HEK293 (cell line): ENCODE measurements around the gene ZNF513.

ENCODE experiments used
- CTCF ChIA-PET: fragments of 350-600 bp; formaldehyde crosslinking; extraction: SDS; loops from one replicate; lab custom pipeline; 2021; ENCODE audit warnings: antibody characterized with exemption; lab: Yijun Ruan, JAX
- POLR2A ChIA-PET: fragments of 300-600 bp; formaldehyde crosslinking; extraction: SDS; loops from one replicate; lab custom pipeline; 2020; ENCODE audit warnings: antibody characterized with exemption, inconsistent platforms; lab: Yijun Ruan, JAX
- H3K27ac ChIP-seq: fragments of 200-500 bp; sonication (Bioruptor generic); 2 replicates; pipeline ENCODE4 v1.5.1; 2014; ENCODE audit warnings: low read depth, low read length, control low read depth, inconsistent platforms; ENCODE audit errors: extremely low read depth
- H3K36me3 ChIP-seq, 2 experiments: fragments of 200-500 bp in 1 of 2; sonication (Bioruptor generic) in 1 of 2; 1 replicate in 1 of 2; 2 replicates in 1 of 2; pipeline ENCODE4 v1.5.1; 2014 to 2017; ENCODE audit warnings: inconsistent platforms in 2 of 2, low read length in 2 of 2; ENCODE audit not compliant: control insufficient read depth in 2 of 2, insufficient read depth in 1 of 2
- H3K4me1 ChIP-seq: fragments of 200-500 bp; sonication (Bioruptor generic); 2 replicates; pipeline ENCODE4 v1.5.1; 2014; ENCODE audit warnings: mild to moderate bottlenecking, low read length, inconsistent platforms; ENCODE audit not compliant: control insufficient read depth, insufficient read depth
- H3K4me3 ChIP-seq: 2 replicates; pipeline ENCODE4 v1.5.1; 2011; ENCODE audit warnings: low read depth, mild to moderate bottlenecking, control low read depth, low read length, moderate library complexity
- H3K9me3 ChIP-seq: fragments of 200-500 bp; sonication (Bioruptor generic); 2 replicates; pipeline ENCODE4 v1.5.1; 2014; ENCODE audit warnings: low read depth, low read length, inconsistent platforms; ENCODE audit not compliant: control insufficient read depth, insufficient read depth
- MYNN ChIP-seq: fragments of 450-650 bp; formaldehyde crosslinking; IDR thresholded peaks from 2 replicates; pipeline ENCODE4 v1.5.1; 2016; ENCODE audit warnings: missing biosample characterization, missing genetic modification characterization, borderline replicate concordance
- ZFP69B ChIP-seq: fragments of 450-650 bp; formaldehyde crosslinking; IDR thresholded peaks from 2 replicates; pipeline ENCODE4 v1.5.1; 2016; ENCODE audit warnings: missing biosample characterization, missing genetic modification characterization
- ZNF114 ChIP-seq: fragments of 450-650 bp; formaldehyde crosslinking; IDR thresholded peaks from 2 replicates; pipeline ENCODE4 v1.5.0; 2017; ENCODE audit warnings: missing biosample characterization, missing genetic modification characterization
- ZNF175 ChIP-seq: fragments of 450-650 bp; formaldehyde crosslinking; IDR thresholded peaks from 2 replicates; pipeline ENCODE4 v1.5.1; 2016; ENCODE audit warnings: missing biosample characterization, missing genetic modification characterization
- ZNF292 ChIP-seq: fragments of 450-650 bp; formaldehyde crosslinking; IDR thresholded peaks from 2 replicates; pipeline ENCODE4 v1.5.1; 2016; ENCODE audit warnings: low read depth, missing biosample characterization, missing genetic modification characterization, borderline replicate concordance
- ZNF311 ChIP-seq: fragments of 450-650 bp; formaldehyde crosslinking; IDR thresholded peaks from 2 replicates; pipeline ENCODE4 v1.5.1; 2017; ENCODE audit warnings: missing biosample characterization, missing genetic modification characterization, borderline replicate concordance
- ZNF391 ChIP-seq: fragments of 450-650 bp; formaldehyde crosslinking; IDR thresholded peaks from 2 replicates; pipeline ENCODE4 v1.5.1; 2016; ENCODE audit warnings: low read depth, missing biosample characterization, missing genetic modification characterization, borderline replicate concordance
- ZNF416 ChIP-seq: fragments of 450-650 bp; formaldehyde crosslinking; IDR thresholded peaks from 2 replicates; pipeline ENCODE4 v1.5.1; 2016; ENCODE audit warnings: missing biosample characterization, missing genetic modification characterization
- ZNF544 ChIP-seq: fragments of 450-650 bp; formaldehyde crosslinking; IDR thresholded peaks from 2 replicates; pipeline ENCODE4 v1.5.0; 2017; ENCODE audit warnings: missing biosample characterization, missing genetic modification characterization
- ZNF654 ChIP-seq: fragments of 450-650 bp; formaldehyde crosslinking; IDR thresholded peaks from 2 replicates; pipeline ENCODE4 v1.5.1; 2016; ENCODE audit warnings: low read depth, missing biosample characterization, missing genetic modification characterization
- ZNF747 ChIP-seq: fragments of 450-650 bp; formaldehyde crosslinking; IDR thresholded peaks from 2 replicates; pipeline ENCODE4 v1.5.1; 2016; ENCODE audit warnings: missing biosample characterization, missing genetic modification characterization
- ZNF768 ChIP-seq: fragments of 450-650 bp; formaldehyde crosslinking; IDR thresholded peaks from 2 replicates; pipeline ENCODE4 v1.5.1; 2018; ENCODE audit warnings: missing biosample characterization, mild to moderate bottlenecking, missing genetic modification characterization
- ZNF837 ChIP-seq: fragments of 450-650 bp; formaldehyde crosslinking; IDR thresholded peaks from 2 replicates; pipeline ENCODE4 v1.5.1; 2016; ENCODE audit warnings: missing biosample characterization, missing genetic modification characterization
- ZNF843 ChIP-seq: fragments of 450-650 bp; formaldehyde crosslinking; IDR thresholded peaks from 2 replicates; pipeline ENCODE4 v1.5.1; 2016; ENCODE audit warnings: missing biosample characterization, missing genetic modification characterization
- ZXDB ChIP-seq: fragments of 450-650 bp; formaldehyde crosslinking; IDR thresholded peaks from 2 replicates; pipeline ENCODE4 v1.5.1; 2016; ENCODE audit warnings: missing biosample characterization, missing genetic modification characterization
- TF ChIP-seq, protein P1 (sequence below): fragments of 450-650 bp; formaldehyde crosslinking; IDR thresholded peaks from 2 replicates; pipeline ENCODE4 v1.5.1; 2017; ENCODE audit warnings: missing biosample characterization, missing genetic modification characterization
- TF ChIP-seq, protein P2 (sequence below): fragments of 450-650 bp; formaldehyde crosslinking; IDR thresholded peaks from 2 replicates; pipeline ENCODE4 v1.5.1; 2016; ENCODE audit warnings: missing biosample characterization, missing genetic modification characterization
- TF ChIP-seq, protein P3 (sequence below): fragments of 450-650 bp; formaldehyde crosslinking; IDR thresholded peaks from 2 replicates; pipeline ENCODE4 v1.5.1; 2016; ENCODE audit warnings: missing biosample characterization, missing genetic modification characterization

Gene ZNF513

DNA sequence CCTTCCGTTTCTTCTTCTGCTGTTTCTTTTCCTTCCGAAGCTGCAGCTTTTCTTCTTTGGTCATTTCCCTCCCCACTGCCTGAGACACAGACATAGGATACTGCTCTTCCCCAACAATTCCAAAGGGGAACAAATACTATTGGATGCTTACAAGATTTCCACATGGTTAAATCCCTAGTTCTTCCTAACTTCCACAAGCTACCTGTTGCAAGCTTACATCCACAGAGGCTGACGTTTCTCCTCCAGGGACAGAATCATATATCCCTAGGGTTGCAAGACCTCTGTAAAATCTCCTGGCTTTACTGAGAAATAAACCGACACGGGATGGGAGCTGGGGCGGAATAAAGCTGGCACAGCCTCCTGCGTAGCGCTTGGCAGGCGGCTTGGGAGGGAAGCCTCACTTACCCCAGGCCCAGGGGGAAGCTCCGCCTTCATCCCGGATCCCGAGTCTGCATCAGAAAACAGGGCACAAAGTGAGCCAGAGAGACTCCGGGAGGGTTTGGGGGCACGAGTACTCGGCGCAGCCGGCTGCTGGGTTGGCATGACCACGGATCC, 11.0 kb downstream of the ZNF513 start (continued):
- no peak for TF ChIP-seq ZNF292 (tag by site-specific recombination)

DNA sequence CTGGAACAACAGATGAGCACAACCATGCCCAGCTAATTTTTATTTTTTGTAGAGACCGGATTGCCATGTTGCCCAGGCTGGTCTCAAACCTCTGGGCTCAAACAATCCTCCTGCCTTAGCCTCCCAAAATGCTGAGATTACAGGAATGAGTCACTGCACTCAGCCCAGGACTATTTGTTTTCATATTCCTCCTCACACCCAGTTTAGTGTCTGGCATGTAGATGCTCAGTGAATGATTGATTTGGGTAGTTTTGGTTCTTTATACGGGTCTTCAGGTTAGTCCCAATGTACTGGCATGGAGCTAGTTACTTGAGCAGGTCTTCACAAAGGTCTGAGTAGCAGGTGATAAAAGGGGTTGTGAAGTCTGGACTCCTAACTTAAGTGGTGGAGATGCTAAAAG, 16.6 kb downstream of the ZNF513 start:
- Histone ChIP-seq H3K4me1 (no peaks in the 10 kb centered on the region), H3K36me3 (peaks cover 29 to 59% of the 10 kb centered on the region in 2 experiments), H3K9me3 (no peaks in the 10 kb centered on the region), H3K4me3 (no peak overlapping the region), H3K27ac (no peak overlapping the region)
- POLR2A ChIA-PET: interaction anchor here (1.1 kb wide), 1 partner anchor 313 kb away, joined by 3 read pairs; the partner anchor contains the start of gene AGBL5
- CTCF ChIA-PET: interaction anchor here (0.7 kb wide), 1 partner anchor 11 kb away, joined by 3 read pairs; no protein-coding TSS in a partner anchor
- TF ChIP-seq ZNF391: no peak
- TF ChIP-seq MYNN: no peak
- TF ChIP-seq, protein P1, sequence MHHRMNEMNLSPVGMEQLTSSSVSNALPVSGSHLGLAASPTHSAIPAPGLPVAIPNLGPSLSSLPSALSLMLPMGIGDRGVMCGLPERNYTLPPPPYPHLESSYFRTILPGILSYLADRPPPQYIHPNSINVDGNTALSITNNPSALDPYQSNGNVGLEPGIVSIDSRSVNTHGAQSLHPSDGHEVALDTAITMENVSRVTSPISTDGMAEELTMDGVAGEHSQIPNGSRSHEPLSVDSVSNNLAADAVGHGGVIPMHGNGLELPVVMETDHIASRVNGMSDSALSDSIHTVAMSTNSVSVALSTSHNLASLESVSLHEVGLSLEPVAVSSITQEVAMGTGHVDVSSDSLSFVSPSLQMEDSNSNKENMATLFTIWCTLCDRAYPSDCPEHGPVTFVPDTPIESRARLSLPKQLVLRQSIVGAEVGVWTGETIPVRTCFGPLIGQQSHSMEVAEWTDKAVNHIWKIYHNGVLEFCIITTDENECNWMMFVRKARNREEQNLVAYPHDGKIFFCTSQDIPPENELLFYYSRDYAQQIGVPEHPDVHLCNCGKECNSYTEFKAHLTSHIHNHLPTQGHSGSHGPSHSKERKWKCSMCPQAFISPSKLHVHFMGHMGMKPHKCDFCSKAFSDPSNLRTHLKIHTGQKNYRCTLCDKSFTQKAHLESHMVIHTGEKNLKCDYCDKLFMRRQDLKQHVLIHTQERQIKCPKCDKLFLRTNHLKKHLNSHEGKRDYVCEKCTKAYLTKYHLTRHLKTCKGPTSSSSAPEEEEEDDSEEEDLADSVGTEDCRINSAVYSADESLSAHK (tag by site-specific recombination): no peak
- TF ChIP-seq ZNF768 (tag by site-specific recombination): no peak
- no peak for TF ChIP-seq ZNF654 (tag by site-specific recombination)
- no peak for TF ChIP-seq ZNF114 (tag by site-specific recombination)
- TF ChIP-seq ZNF416: no peak
- TF ChIP-seq, protein P2, sequence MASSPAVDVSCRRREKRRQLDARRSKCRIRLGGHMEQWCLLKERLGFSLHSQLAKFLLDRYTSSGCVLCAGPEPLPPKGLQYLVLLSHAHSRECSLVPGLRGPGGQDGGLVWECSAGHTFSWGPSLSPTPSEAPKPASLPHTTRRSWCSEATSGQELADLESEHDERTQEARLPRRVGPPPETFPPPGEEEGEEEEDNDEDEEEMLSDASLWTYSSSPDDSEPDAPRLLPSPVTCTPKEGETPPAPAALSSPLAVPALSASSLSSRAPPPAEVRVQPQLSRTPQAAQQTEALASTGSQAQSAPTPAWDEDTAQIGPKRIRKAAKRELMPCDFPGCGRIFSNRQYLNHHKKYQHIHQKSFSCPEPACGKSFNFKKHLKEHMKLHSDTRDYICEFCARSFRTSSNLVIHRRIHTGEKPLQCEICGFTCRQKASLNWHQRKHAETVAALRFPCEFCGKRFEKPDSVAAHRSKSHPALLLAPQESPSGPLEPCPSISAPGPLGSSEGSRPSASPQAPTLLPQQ: no peak
- TF ChIP-seq ZNF843 (tag by site-specific recombination): no peak
- TF ChIP-seq ZNF747 (tag by site-specific recombination): no peak
- no peak for TF ChIP-seq ZNF311
- no peak for TF ChIP-seq ZXDB
- TF ChIP-seq ZNF544 (tag by site-specific recombination): no peak
- no peak for TF ChIP-seq ZNF837 (tag by site-specific recombination)
- no peak for TF ChIP-seq ZFP69B (tag by site-specific recombination)
- TF ChIP-seq, protein P3, sequence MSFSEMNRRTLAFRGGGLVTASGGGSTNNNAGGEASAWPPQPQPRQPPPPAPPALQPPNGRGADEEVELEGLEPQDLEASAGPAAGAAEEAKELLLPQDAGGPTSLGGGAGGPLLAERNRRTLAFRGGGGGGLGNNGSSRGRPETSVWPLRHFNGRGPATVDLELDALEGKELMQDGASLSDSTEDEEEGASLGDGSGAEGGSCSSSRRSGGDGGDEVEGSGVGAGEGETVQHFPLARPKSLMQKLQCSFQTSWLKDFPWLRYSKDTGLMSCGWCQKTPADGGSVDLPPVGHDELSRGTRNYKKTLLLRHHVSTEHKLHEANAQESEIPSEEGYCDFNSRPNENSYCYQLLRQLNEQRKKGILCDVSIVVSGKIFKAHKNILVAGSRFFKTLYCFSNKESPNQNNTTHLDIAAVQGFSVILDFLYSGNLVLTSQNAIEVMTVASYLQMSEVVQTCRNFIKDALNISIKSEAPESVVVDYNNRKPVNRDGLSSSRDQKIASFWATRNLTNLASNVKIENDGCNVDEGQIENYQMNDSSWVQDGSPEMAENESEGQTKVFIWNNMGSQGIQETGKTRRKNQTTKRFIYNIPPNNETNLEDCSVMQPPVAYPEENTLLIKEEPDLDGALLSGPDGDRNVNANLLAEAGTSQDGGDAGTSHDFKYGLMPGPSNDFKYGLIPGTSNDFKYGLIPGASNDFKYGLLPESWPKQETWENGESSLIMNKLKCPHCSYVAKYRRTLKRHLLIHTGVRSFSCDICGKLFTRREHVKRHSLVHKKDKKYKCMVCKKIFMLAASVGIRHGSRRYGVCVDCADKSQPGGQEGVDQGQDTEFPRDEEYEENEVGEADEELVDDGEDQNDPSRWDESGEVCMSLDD (tag by site-specific recombination): no peak
- no peak for TF ChIP-seq ZNF175 (tag by site-specific recombination)
